Lower lobe of right lung (tissue), 2 donors: ENCODE results near the gene LMNTD1. TPM values are rescaled to one million over a fixed set of nuclear protein-coding genes. Genes with fewer than 3 reads are reported as not detected.

Experiments
- ATAC-seq, 2 donors: fragments of 200-7000 bp; cut with Tn5 transposase; one replicate each; pipeline ENCODE4 v1.9.1; 2020 to 2022; ENCODE audit warnings: mild to moderate bottlenecking in 2 of 2, moderate library complexity in 2 of 2
- DNase-seq: peaks from one replicate; pipeline ENCODE4 v3.0.0-alpha.2; 2020
- H3K27ac ChIP-seq: fragments of 200-600 bp; one replicate; pipeline ENCODE4 v1.8.0; 2022
- H3K27me3 ChIP-seq: fragments of 200-600 bp; one replicate; pipeline ENCODE4 v1.8.0; 2022; ENCODE audit warnings: low read depth
- H3K36me3 ChIP-seq: fragments of 200-600 bp; one replicate; pipeline ENCODE4 v1.8.0; 2022; ENCODE audit warnings: mild to moderate bottlenecking
- H3K4me1 ChIP-seq: fragments of 200-600 bp; one replicate; pipeline ENCODE4 v1.8.0; 2022
- H3K4me3 ChIP-seq: fragments of 200-600 bp; one replicate; pipeline ENCODE4 v1.8.0; 2022; ENCODE audit warnings: mild to moderate bottlenecking
- H3K9me3 ChIP-seq: fragments of 200-600 bp; one replicate; pipeline ENCODE4 v1.8.0; 2022
- CTCF ChIP-seq: fragments of 200-600 bp; IDR thresholded peaks from one replicate; pipeline ENCODE4 v1.8.0; 2022; ENCODE audit warnings: antibody characterized with exemption, mild to moderate bottlenecking
- intact Hi-C: fragments of 100-400 bp; cut with DNase I; formaldehyde crosslinking; loops from one replicate; pipeline ENCODE4 v1.11.0; 2022
- total RNA-seq: library from RNA; stranded (reverse); fragmentation: NEBNext Ultra II Directional; extraction: Animal tissue kit (Norgen Biotek cat#: 25700); gene quantifications from one replicate; pipeline ENCODE4 v1.2.1, GENCODE V29; 2021
- donor health status: DM: no; HTN: yes; CAD: no; lungs with severe emphysema.

LMNTD1 gene
- total RNA-seq, 1 donor from 2014 or later = 2.6 TPM

DNA sequence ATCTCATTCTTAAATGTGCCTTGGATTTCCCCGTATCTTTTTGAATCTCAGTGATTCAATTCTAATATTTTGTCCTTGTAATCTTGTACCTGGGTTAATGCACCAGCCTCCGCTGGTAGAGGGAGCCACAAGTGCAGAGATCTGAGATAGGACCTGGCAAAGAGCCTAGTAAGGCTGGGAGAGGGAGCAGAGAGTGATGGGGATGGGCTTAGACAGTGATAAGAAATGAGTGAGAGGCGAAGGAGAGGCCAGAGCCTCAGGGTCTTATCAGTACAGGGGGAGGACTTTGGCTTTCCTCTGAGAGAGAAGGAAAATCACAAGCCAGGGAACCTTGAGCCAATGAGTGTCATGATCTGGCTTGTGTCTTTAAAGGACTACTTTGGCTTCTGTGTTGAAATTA, 30.5 kb upstream of the LMNTD1 start:
- no peaks in the 10 kb centered on the region for H3K27me3 ChIP-seq
- intact Hi-C loops = no loop called here
- H3K4me1 ChIP-seq = no peaks in the 10 kb centered on the region
- H3K27ac ChIP-seq = no peak overlapping the region
- TF ChIP-seq CTCF = no peak
- DNase-seq = no peak
- H3K36me3 ChIP-seq = no peaks in the 10 kb centered on the region
- no peak overlapping the region for H3K4me3 ChIP-seq
- H3K9me3 ChIP-seq = no peaks in the 10 kb centered on the region
- ATAC-seq = peak in 1 of 2 donors; percentile 58

DNA sequence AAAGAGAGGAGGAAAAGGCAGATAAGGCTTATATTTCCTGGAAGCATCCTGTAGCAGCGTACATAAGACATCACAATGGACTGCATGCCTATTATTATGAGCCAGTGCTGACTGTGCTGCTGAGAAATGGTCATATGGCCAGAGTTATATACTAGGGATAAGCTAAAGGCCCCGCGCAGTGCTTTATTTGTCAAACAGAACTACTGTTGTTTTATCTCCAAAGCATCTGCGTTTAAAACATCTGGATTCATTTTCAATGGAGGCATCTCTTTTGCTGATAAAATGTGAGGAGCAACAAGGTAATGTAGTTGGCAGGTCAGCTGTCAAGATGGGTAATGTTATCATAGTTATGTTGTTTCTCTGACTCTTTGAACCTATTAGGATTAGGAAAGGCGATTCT, 28.0 kb upstream of the LMNTD1 start:
- DNase-seq (no peak), ATAC-seq (no peak)
- Histone ChIP-seq H3K9me3 (no peaks in the 10 kb centered on the region), H3K27ac (no peak overlapping the region), H3K4me1 (no peaks in the 10 kb centered on the region), H3K36me3 (no peaks in the 10 kb centered on the region), H3K27me3 (no peaks in the 10 kb centered on the region), H3K4me3 (no peak overlapping the region)
- TF ChIP-seq CTCF = no peak
- intact Hi-C loops = no loop called here

GRCh38 chr12:25578411-25579143, 25.5 kb upstream of the LMNTD1 start:
- intact Hi-C loops = no loop called here
- no peak for ATAC-seq

DNA sequence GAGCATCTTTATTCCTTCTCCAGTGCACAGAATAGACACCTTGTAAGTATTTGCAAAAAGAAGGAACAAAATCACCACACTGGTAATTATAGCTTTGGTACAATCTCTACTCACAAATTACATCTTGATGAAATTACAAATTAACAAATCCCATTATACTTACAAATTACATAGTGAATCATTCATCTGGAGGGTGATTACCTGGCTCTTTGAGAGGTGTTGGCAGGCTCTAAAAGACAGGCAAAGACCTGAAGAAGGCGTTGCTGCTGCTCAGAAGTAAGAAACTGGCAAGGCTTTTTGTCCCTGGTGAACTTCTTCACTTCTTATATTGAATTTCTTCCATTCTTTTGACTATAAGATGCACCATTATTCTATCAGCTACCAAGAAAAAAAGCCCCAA, 21.7 kb upstream of the LMNTD1 start:
- no peak for DNase-seq
- H3K9me3 ChIP-seq = no peaks in the 10 kb centered on the region
- no peak overlapping the region for H3K4me3 ChIP-seq
- H3K27me3 ChIP-seq = no peaks in the 10 kb centered on the region
- no peaks in the 10 kb centered on the region for H3K36me3 ChIP-seq
- intact Hi-C loops = no loop called here
- H3K27ac ChIP-seq = no peak overlapping the region
- no peak for TF ChIP-seq CTCF
- H3K4me1 ChIP-seq = no peaks in the 10 kb centered on the region
- ATAC-seq = no peak

More at GRCh38 chr12:25578411-25579143, 25.5 kb upstream of the LMNTD1 start:
- no peak for DNase-seq
- Histone ChIP-seq H3K9me3 (no peaks in the 10 kb centered on the region), H3K4me1 (no peaks in the 10 kb centered on the region), H3K36me3 (no peaks in the 10 kb centered on the region), H3K27me3 (no peaks in the 10 kb centered on the region), H3K27ac (no peak overlapping the region), H3K4me3 (no peak overlapping the region)
- TF ChIP-seq CTCF = no peak

DNA sequence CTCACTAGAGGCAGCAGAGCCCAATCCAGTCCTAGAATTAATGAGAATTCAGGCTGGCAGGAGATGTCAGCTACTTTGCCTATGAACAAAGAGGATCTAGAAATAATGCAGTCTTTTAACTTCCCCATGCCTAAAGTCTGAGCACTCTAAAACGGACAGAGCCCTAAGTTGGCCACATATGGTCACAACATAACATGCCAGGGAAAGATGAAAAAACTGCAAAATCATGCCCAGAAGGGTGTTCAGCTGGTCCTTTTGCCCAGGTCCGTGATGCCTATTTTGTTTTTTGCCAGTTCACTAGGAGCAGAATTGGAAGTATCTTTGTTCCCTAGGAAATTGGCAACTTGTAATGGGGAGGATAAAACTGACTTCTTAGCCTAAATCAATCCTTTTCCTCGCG, 20.3 kb upstream of the LMNTD1 start:
- Histone ChIP-seq H3K4me3 (no peak overlapping the region), H3K27me3 (no peaks in the 10 kb centered on the region), H3K4me1 (no peaks in the 10 kb centered on the region), H3K27ac (no peak overlapping the region), H3K36me3 (no peaks in the 10 kb centered on the region), H3K9me3 (no peaks in the 10 kb centered on the region)
- TF ChIP-seq CTCF = no peak
- DNase-seq (no peak), ATAC-seq (no peak)
- intact Hi-C loops = no loop called here
